Suprapubic skin (tissue), 4 donors: ENCODE results near the gene LRRC26.

ENCODE experiments used
- EP300 ChIP-seq: sonication (generic); formaldehyde crosslinking; IDR thresholded peaks from one replicate; pipeline ENCODE4 v1.6.1; 2017; ENCODE audit warnings: antibody characterized with exemption
- POLR2A ChIP-seq, 2 donors: fragments of 450-650 bp; IDR thresholded peaks; one replicate each; pipeline ENCODE4 v1.6.1; 2017; ENCODE audit warnings: antibody characterized with exemption in 2 of 2, mild to moderate bottlenecking in 2 of 2, moderate library complexity in 2 of 2
- POLR2AphosphoS5 ChIP-seq, 3 donors: sonication (generic); formaldehyde crosslinking; IDR thresholded peaks; one replicate each; pipeline ENCODE4 v1.6.1; 2017; ENCODE audit warnings: antibody characterized with exemption in 3 of 3
- TF ChIP-seq, protein P1 (sequence below), 2 donors: fragments of 200-600 bp in 1 of 2; fragments of 450-650 bp in 1 of 2; sonication (generic) in 1 of 2; IDR thresholded peaks; one replicate each; pipeline ENCODE4 v1.5.1; 2016 to 2019; ENCODE audit warnings: antibody characterized with exemption in 2 of 2, mild to moderate bottlenecking in 1 of 2, moderate library complexity in 1 of 2

DNA sequence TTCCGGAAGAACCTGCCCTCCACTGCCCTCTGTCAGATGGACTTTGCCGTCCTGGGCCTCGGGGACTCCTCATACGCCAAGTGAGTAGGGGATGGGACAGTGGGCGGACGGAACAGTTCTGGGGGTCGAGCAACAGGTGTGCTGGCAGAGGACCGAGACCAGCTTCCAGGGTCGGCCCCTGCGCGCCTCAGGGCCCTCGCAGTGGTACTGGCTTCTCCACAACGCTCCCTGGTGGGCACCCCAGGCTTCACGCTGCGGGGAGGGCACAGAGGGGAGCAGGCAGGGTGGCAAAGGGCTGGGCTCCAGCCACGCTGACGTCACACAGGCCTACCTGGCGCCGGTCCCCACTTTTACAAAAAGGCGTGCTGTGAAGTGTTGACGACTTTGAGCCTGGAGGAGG is 42.7 kb upstream of the LRRC26 start:
- TF ChIP-seq, protein P1, sequence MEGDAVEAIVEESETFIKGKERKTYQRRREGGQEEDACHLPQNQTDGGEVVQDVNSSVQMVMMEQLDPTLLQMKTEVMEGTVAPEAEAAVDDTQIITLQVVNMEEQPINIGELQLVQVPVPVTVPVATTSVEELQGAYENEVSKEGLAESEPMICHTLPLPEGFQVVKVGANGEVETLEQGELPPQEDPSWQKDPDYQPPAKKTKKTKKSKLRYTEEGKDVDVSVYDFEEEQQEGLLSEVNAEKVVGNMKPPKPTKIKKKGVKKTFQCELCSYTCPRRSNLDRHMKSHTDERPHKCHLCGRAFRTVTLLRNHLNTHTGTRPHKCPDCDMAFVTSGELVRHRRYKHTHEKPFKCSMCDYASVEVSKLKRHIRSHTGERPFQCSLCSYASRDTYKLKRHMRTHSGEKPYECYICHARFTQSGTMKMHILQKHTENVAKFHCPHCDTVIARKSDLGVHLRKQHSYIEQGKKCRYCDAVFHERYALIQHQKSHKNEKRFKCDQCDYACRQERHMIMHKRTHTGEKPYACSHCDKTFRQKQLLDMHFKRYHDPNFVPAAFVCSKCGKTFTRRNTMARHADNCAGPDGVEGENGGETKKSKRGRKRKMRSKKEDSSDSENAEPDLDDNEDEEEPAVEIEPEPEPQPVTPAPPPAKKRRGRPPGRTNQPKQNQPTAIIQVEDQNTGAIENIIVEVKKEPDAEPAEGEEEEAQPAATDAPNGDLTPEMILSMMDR (IDR thresholded peaks at IDR 0.05): no peak
- TF ChIP-seq POLR2AphosphoS5 (IDR thresholded peaks at IDR 0.05) (no peak), POLR2A (IDR thresholded peaks at IDR 0.05) (no peak), EP300 (no peak)
